Measurements from ENCODE around the gene LSM14A. TPM values are rescaled to one million over a fixed set of nuclear protein-coding genes. Genes with fewer than 3 reads are reported as not detected.

LSM14A gene
- polyA plus RNA-seq, 4 donors = 53.0 to 106 (median 73.0) TPM

GRCh38 chr19:34220472-34221063 is 48.3 kb downstream of the LSM14A start:
- 59 to 69% (median 62%) methylated on average over 4 of the region's 4 CpGs for WGBS, 3 donors
- DNase-seq = peak; percentile 73
- peaks cover 0 to 3% (median 0%) of the 10 kb centered on the region in 3 donors for H3K4me1 ChIP-seq (ENCODE audit: control insufficient read depth in 3 of 3, insufficient read depth in 2 of 3, low read depth in 1 of 3, low read length in 2 of 3)
- no peaks in the 10 kb centered on the region for H3K27me3 ChIP-seq (ENCODE audit: control insufficient read depth in 3 of 3, insufficient read depth in 3 of 3, low read length in 3 of 3)
- no peaks in the 10 kb centered on the region for H3K9me3 ChIP-seq (ENCODE audit: control insufficient read depth in 2 of 2, insufficient read depth in 1 of 2, low read depth in 1 of 2, low read length in 1 of 2)
- FAIRE-seq = no peak
- H3K36me3 ChIP-seq (ENCODE audit: control insufficient read depth in 3 of 3, insufficient read depth in 2 of 3, low read depth in 1 of 3, low read length in 3 of 3) = peaks cover 11 to 46% (median 26%) of the 10 kb centered on the region in 3 donors
- H3K27ac ChIP-seq (ENCODE audit: low read depth in 1 of 3, low read length in 2 of 3) = no peak overlapping the region
- no peak overlapping the region for H3K4me3 ChIP-seq (ENCODE audit: low read depth in 1 of 3, low read length in 3 of 3)

GRCh38 chr19:34222386-34222785 is 50.1 kb downstream of the LSM14A start:
- Histone ChIP-seq H3K4me3 (ENCODE audit: low read depth in 1 of 3, low read length in 3 of 3) (no peak overlapping the region), H3K4me1 (ENCODE audit: control insufficient read depth in 3 of 3, insufficient read depth in 2 of 3, low read depth in 1 of 3, low read length in 2 of 3) (peaks cover 0 to 3% (median 0%) of the 10 kb centered on the region in 3 donors), H3K36me3 (ENCODE audit: control insufficient read depth in 3 of 3, insufficient read depth in 2 of 3, low read depth in 1 of 3, low read length in 3 of 3) (peaks cover 14 to 42% (median 28%) of the 10 kb centered on the region in 3 donors), H3K27me3 (ENCODE audit: control insufficient read depth in 3 of 3, insufficient read depth in 3 of 3, low read length in 3 of 3) (no peaks in the 10 kb centered on the region), H3K27ac (ENCODE audit: low read depth in 1 of 3, low read length in 2 of 3) (no peak overlapping the region), H3K9me3 (ENCODE audit: control insufficient read depth in 2 of 2, insufficient read depth in 1 of 2, low read depth in 1 of 2, low read length in 1 of 2) (no peaks in the 10 kb centered on the region)
- DNase-seq (no peak), FAIRE-seq (no peak)
- WGBS, 3 donors = 67 to 77% (median 76%) methylated on average over 1 of the region's 1 CpG

- WGBS, 3 donors = 53 to 72% (median 59%) methylated on average over 2 of the region's 2 CpGs
Measured at GRCh38 chr19:34224996-34225658, 52.8 kb downstream of the LSM14A start.

GRCh38 chr19:34225659-34226015 is 53.3 kb downstream of the LSM14A start:
- H3K4me3 ChIP-seq (ENCODE audit: low read depth in 1 of 3, low read length in 3 of 3) = no peak overlapping the region
- FAIRE-seq (no peak), DNase-seq (no peak)
- H3K4me1 ChIP-seq (ENCODE audit: control insufficient read depth in 3 of 3, insufficient read depth in 2 of 3, low read depth in 1 of 3, low read length in 2 of 3) = no peaks in the 10 kb centered on the region
- H3K27ac ChIP-seq (ENCODE audit: low read depth in 1 of 3, low read length in 2 of 3) = no peak overlapping the region
- no peaks in the 10 kb centered on the region for H3K27me3 ChIP-seq (ENCODE audit: control insufficient read depth in 3 of 3, insufficient read depth in 3 of 3, low read length in 3 of 3)
- H3K36me3 ChIP-seq (ENCODE audit: control insufficient read depth in 3 of 3, insufficient read depth in 2 of 3, low read depth in 1 of 3, low read length in 3 of 3) = peaks cover 17 to 40% (median 35%) of the 10 kb centered on the region in 3 donors
- no peaks in the 10 kb centered on the region for H3K9me3 ChIP-seq (ENCODE audit: control insufficient read depth in 2 of 2, insufficient read depth in 1 of 2, low read depth in 1 of 2, low read length in 1 of 2)

More at GRCh38 chr19:34224996-34225658, 52.8 kb downstream of the LSM14A start:
- Histone ChIP-seq H3K27me3 (ENCODE audit: control insufficient read depth in 3 of 3, insufficient read depth in 3 of 3, low read length in 3 of 3) (no peaks in the 10 kb centered on the region), H3K4me1 (ENCODE audit: control insufficient read depth in 3 of 3, insufficient read depth in 2 of 3, low read depth in 1 of 3, low read length in 2 of 3) (no peaks in the 10 kb centered on the region), H3K27ac (ENCODE audit: low read depth in 1 of 3, low read length in 2 of 3) (no peak overlapping the region), H3K36me3 (ENCODE audit: control insufficient read depth in 3 of 3, insufficient read depth in 2 of 3, low read depth in 1 of 3, low read length in 3 of 3) (peaks cover 17 to 41% (median 35%) of the 10 kb centered on the region in 3 donors), H3K4me3 (ENCODE audit: low read depth in 1 of 3, low read length in 3 of 3) (no peak overlapping the region), H3K9me3 (ENCODE audit: control insufficient read depth in 2 of 2, insufficient read depth in 1 of 2, low read depth in 1 of 2, low read length in 1 of 2) (no peaks in the 10 kb centered on the region)
- no peak for DNase-seq
- no peak for FAIRE-seq

- no peak overlapping the region for H3K27ac ChIP-seq (ENCODE audit: low read depth in 1 of 3, low read length in 2 of 3)
- H3K9me3 ChIP-seq (ENCODE audit: control insufficient read depth in 2 of 2, insufficient read depth in 1 of 2, low read depth in 1 of 2, low read length in 1 of 2) = no peaks in the 10 kb centered on the region
- no peaks in the 10 kb centered on the region for H3K4me1 ChIP-seq (ENCODE audit: control insufficient read depth in 3 of 3, insufficient read depth in 2 of 3, low read depth in 1 of 3, low read length in 2 of 3)
- FAIRE-seq (no peak), DNase-seq (no peak)
- 84 to 100% (median 87%) methylated on average over 2 of the region's 2 CpGs for WGBS, 3 donors
- no peaks in the 10 kb centered on the region for H3K27me3 ChIP-seq (ENCODE audit: control insufficient read depth in 3 of 3, insufficient read depth in 3 of 3, low read length in 3 of 3)
- peaks cover 17 to 42% (median 35%) of the 10 kb centered on the region in 3 donors for H3K36me3 ChIP-seq (ENCODE audit: control insufficient read depth in 3 of 3, insufficient read depth in 2 of 3, low read depth in 1 of 3, low read length in 3 of 3)
- no peak overlapping the region for H3K4me3 ChIP-seq (ENCODE audit: low read depth in 1 of 3, low read length in 3 of 3)
Measured at GRCh38 chr19:34226036-34226435, 53.7 kb downstream of the LSM14A start.

DNA sequence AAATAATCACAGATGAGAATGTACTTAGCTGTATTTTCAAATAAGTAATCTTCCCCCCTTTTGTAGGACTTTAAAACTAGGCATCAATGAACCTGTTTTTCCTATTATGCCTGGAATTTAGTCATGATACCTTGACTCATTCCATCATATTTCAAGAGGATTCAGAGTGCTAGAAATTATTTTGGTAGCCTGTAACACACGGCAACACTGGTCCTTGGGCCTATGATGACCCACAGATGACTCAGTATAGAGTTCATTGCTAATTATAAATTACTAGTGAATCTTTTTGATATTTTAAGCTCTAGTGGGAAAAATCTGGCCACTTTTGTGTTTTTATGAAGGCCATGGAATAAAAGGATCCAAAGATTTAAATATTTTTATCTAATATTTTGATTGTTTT is 56.0 kb downstream of the LSM14A start:
- no peaks in the 10 kb centered on the region for H3K9me3 ChIP-seq (ENCODE audit: control insufficient read depth in 2 of 2, insufficient read depth in 1 of 2, low read depth in 1 of 2, low read length in 1 of 2)
- peaks cover 11 to 27% (median 23%) of the 10 kb centered on the region in 3 donors for H3K36me3 ChIP-seq (ENCODE audit: control insufficient read depth in 3 of 3, insufficient read depth in 2 of 3, low read depth in 1 of 3, low read length in 3 of 3)
- no peak overlapping the region for H3K27ac ChIP-seq (ENCODE audit: low read depth in 1 of 3, low read length in 2 of 3)
- no peaks in the 10 kb centered on the region for H3K4me1 ChIP-seq (ENCODE audit: control insufficient read depth in 3 of 3, insufficient read depth in 2 of 3, low read depth in 1 of 3, low read length in 2 of 3)
- H3K4me3 ChIP-seq (ENCODE audit: low read depth in 1 of 3, low read length in 3 of 3) = no peak overlapping the region
- no peak for DNase-seq
- no peaks in the 10 kb centered on the region for H3K27me3 ChIP-seq (ENCODE audit: control insufficient read depth in 3 of 3, insufficient read depth in 3 of 3, low read length in 3 of 3)
- no peak for FAIRE-seq
- 90 to 96% (median 95%) methylated on average over 1 of the region's 1 CpG for WGBS, 3 donors

DNA sequence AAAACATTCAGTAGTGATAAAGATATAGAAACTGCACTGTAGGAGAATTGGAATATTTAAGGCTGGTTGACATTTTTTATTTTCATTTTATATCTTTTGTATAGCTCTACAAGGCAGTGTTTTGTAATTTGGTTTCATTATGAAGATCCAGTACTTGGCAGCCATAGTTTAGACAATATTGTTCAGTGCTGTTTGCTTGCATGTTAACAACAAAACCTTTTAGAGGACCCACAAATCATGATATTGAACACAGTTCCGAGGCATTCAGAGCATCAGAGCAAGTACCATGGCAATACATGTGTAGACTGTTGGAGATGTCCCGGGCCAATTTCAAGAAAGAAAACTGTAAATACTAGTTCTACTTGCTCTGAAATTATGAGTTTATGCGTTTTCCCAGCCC is 56.5 kb downstream of the LSM14A start:
- no peak overlapping the region for H3K4me3 ChIP-seq (ENCODE audit: low read depth in 1 of 3, low read length in 3 of 3)
- no peaks in the 10 kb centered on the region for H3K4me1 ChIP-seq (ENCODE audit: control insufficient read depth in 3 of 3, insufficient read depth in 2 of 3, low read depth in 1 of 3, low read length in 2 of 3)
- FAIRE-seq = no peak
- H3K27me3 ChIP-seq (ENCODE audit: control insufficient read depth in 3 of 3, insufficient read depth in 3 of 3, low read length in 3 of 3) = no peaks in the 10 kb centered on the region
- H3K27ac ChIP-seq (ENCODE audit: low read depth in 1 of 3, low read length in 2 of 3) = no peak overlapping the region
- 92 to 96% (median 96%) methylated on average over 3 of the region's 3 CpGs for WGBS, 3 donors
- peaks cover 11 to 26% (median 21%) of the 10 kb centered on the region in 3 donors for H3K36me3 ChIP-seq (ENCODE audit: control insufficient read depth in 3 of 3, insufficient read depth in 2 of 3, low read depth in 1 of 3, low read length in 3 of 3)
- DNase-seq = no peak
- H3K9me3 ChIP-seq (ENCODE audit: control insufficient read depth in 2 of 2, insufficient read depth in 1 of 2, low read depth in 1 of 2, low read length in 1 of 2) = no peaks in the 10 kb centered on the region

- FAIRE-seq = no peak
Measured at GRCh38 chr19:34229721-34230120, 57.4 kb downstream of the LSM14A start.

More at GRCh38 chr19:34229721-34230120, 57.4 kb downstream of the LSM14A start:
- H3K27me3 ChIP-seq (ENCODE audit: control insufficient read depth in 3 of 3, insufficient read depth in 3 of 3, low read length in 3 of 3) = no peaks in the 10 kb centered on the region
- DNase-seq = no peak
- 86 to 91% (median 88%) methylated on average over 4 of the region's 4 CpGs for WGBS, 3 donors
- peaks cover 8 to 20% (median 16%) of the 10 kb centered on the region in 3 donors for H3K36me3 ChIP-seq (ENCODE audit: control insufficient read depth in 3 of 3, insufficient read depth in 2 of 3, low read depth in 1 of 3, low read length in 3 of 3)
- no peaks in the 10 kb centered on the region for H3K4me1 ChIP-seq (ENCODE audit: control insufficient read depth in 3 of 3, insufficient read depth in 2 of 3, low read depth in 1 of 3, low read length in 2 of 3)
- no peak overlapping the region for H3K27ac ChIP-seq (ENCODE audit: low read depth in 1 of 3, low read length in 2 of 3)
- no peaks in the 10 kb centered on the region for H3K9me3 ChIP-seq (ENCODE audit: control insufficient read depth in 2 of 2, insufficient read depth in 1 of 2, low read depth in 1 of 2, low read length in 1 of 2)
- no peak overlapping the region for H3K4me3 ChIP-seq (ENCODE audit: low read depth in 1 of 3, low read length in 3 of 3)
